Mammary epithelial cell (primary cell): ENCODE data around the gene PRSS38.

Experiments
- EZH2 ChIP-seq: IDR thresholded peaks from 2 replicates; pipeline ENCODE4 v1.6.1; 2012; ENCODE audit warnings: low read length, inconsistent platforms, borderline replicate concordance
- TF ChIP-seq, protein P1 (sequence below), 2 donors: IDR thresholded peaks in 1 of 2; conservative IDR thresholded peaks in 1 of 2; 2 replicates each; pipeline ENCODE4 v1.5.1; 2011 to 2012; ENCODE audit warnings: inconsistent platforms in 2 of 2, low read length in 2 of 2, mild to moderate bottlenecking in 2 of 2, control low read depth in 1 of 2, low read depth in 1 of 2; ENCODE audit not compliant: insufficient read depth in 1 of 2; ENCODE audit errors: extremely low read depth in 1 of 2

DNA sequence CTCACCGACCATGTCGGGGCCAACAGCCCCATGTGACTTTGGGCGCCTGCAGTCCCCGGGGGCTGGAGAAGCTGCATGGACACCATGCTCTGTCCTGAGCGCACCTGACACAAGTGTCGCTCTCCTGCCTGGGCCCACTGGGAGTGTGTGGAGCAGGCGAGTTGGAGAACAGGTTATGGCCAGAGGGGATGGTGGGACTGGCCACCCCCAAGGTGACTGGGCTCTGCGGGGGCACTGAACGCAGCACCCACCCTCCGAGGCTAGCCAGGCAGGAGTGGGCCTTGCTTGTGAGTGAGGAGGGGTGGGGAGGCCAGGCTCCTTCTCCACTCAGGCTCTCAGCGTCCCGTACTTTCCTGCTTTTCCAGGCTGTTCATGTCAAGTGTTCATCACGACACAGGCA, 44.7 kb upstream of the PRSS38 start:
- TF ChIP-seq, protein P1, sequence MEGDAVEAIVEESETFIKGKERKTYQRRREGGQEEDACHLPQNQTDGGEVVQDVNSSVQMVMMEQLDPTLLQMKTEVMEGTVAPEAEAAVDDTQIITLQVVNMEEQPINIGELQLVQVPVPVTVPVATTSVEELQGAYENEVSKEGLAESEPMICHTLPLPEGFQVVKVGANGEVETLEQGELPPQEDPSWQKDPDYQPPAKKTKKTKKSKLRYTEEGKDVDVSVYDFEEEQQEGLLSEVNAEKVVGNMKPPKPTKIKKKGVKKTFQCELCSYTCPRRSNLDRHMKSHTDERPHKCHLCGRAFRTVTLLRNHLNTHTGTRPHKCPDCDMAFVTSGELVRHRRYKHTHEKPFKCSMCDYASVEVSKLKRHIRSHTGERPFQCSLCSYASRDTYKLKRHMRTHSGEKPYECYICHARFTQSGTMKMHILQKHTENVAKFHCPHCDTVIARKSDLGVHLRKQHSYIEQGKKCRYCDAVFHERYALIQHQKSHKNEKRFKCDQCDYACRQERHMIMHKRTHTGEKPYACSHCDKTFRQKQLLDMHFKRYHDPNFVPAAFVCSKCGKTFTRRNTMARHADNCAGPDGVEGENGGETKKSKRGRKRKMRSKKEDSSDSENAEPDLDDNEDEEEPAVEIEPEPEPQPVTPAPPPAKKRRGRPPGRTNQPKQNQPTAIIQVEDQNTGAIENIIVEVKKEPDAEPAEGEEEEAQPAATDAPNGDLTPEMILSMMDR (conservative IDR thresholded peaks at IDR 0.05 in 1 of 2, IDR thresholded peaks at IDR 0.05 in 1 of 2; ENCODE audit: extremely low read depth in 1 of 2, insufficient read depth in 1 of 2, low read depth in 1 of 2, low read length in 2 of 2) = no peak
- no peak for TF ChIP-seq EZH2
